PC-3 (cell line): Measurements from ENCODE around the gene LIN54. TPM values are rescaled to one million over a fixed set of nuclear protein-coding genes. Genes with fewer than 3 reads are reported as not detected.

Experiments
- ATAC-seq: fragments of 200-7000 bp; cut with Tn5 transposase; 2 replicates; pipeline ENCODE4 v1.9.1; 2020; ENCODE audit warnings: mild to moderate bottlenecking, moderate library complexity
- BruUV-seq: library from RNA; stranded (reverse); fragments of 400-500 nt; replicated peaks from 2 replicates; lab custom pipeline; 2021; lab: Mats Ljungman, UMichigan
- CTCF ChIA-PET: fragments of 300-600 bp; sonication (Branson Sonifier 250); formaldehyde crosslinking; loops from one replicate; lab custom pipeline; 2022; ENCODE audit warnings: antibody characterized with exemption; lab: Charles Lee
- POLR2A ChIA-PET: fragments of 300-600 bp; sonication (Branson Sonifier 250); formaldehyde crosslinking; loops from one replicate; lab custom pipeline; 2022; ENCODE audit warnings: antibody characterized with exemption; ENCODE audit not compliant: unreplicated experiment; lab: Charles Lee
- DNase-seq: peaks from one replicate; pipeline ENCODE4 v3.0.0-alpha.2; 2015
- H2AFZ ChIP-seq: fragments of 300-600 bp; sonication (generic); 2 replicates; pipeline ENCODE4 v1.6.0; 2016; ENCODE audit warnings: antibody characterized with exemption, low read length
- H3F3A ChIP-seq: fragments of 300-600 bp; sonication (generic); one replicate; pipeline ENCODE4 v1.6.0; 2017; ENCODE audit warnings: antibody characterized with exemption, low read length, control low read depth, mild to moderate bottlenecking; ENCODE audit not compliant: unreplicated experiment
- H3K27ac ChIP-seq: fragments of 300-600 bp; sonication (generic); 2 replicates; pipeline ENCODE4 v1.5.1; 2016; ENCODE audit warnings: mild to moderate bottlenecking, low read length
- H3K27me3 ChIP-seq: fragments of 300-600 bp; sonication (generic); 2 replicates; pipeline ENCODE4 v1.6.1; 2016; ENCODE audit warnings: low read length, mixed read lengths
- H3K36me3 ChIP-seq: fragments of 300-600 bp; sonication (generic); 2 replicates; pipeline ENCODE4 v1.6.1; 2016; ENCODE audit warnings: low read depth, mixed run types, low read length, mixed read lengths
- H3K4me1 ChIP-seq: fragments of 300-600 bp; sonication (generic); 2 replicates; pipeline ENCODE4 v1.5.1; 2016; ENCODE audit warnings: low read length; ENCODE audit not compliant: insufficient read depth
- H3K4me2 ChIP-seq: fragments of 300-600 bp; sonication (generic); 2 replicates; pipeline ENCODE4 v1.6.0; 2016; ENCODE audit warnings: low read length
- H3K4me3 ChIP-seq: fragments of 300-600 bp; sonication (generic); 2 replicates; pipeline ENCODE4 v1.5.1; 2016; ENCODE audit warnings: mild to moderate bottlenecking, low read length, mixed read lengths
- H3K79me2 ChIP-seq: fragments of 300-600 bp; sonication (generic); 2 replicates; pipeline ENCODE4 v1.6.1; 2017; ENCODE audit warnings: low read length, mixed read lengths
- H3K9ac ChIP-seq: fragments of 300-600 bp; sonication (generic); 2 replicates; pipeline ENCODE4 v1.6.0; 2016; ENCODE audit warnings: mild to moderate bottlenecking, low read length
- H3K9me2 ChIP-seq: fragments of 300-600 bp; sonication (generic); replicated peaks from 2 replicates; pipeline ENCODE4 v1.6.1; 2016; ENCODE audit warnings: mixed run types, low read length, mixed read lengths
- H3K9me3 ChIP-seq: fragments of 300-600 bp; sonication (generic); 2 replicates; pipeline ENCODE4 v1.6.1; 2016; ENCODE audit warnings: low read length, mixed read lengths
- H4K20me1 ChIP-seq: fragments of 300-600 bp; sonication (generic); 2 replicates; pipeline ENCODE4 v1.6.1; 2016; ENCODE audit warnings: low read length, mixed read lengths
- EZH2 ChIP-seq: fragments of 300-600 bp; sonication (generic); IDR thresholded peaks from one replicate; pipeline ENCODE4 v1.6.1; 2017; ENCODE audit warnings: antibody characterized with exemption, mild to moderate bottlenecking, low read length; ENCODE audit not compliant: unreplicated experiment
- EZH2phosphoT487 ChIP-seq: fragments of 300-600 bp; sonication (generic); IDR thresholded peaks from 2 replicates; pipeline ENCODE4 v1.6.1; 2018; ENCODE audit warnings: mild to moderate bottlenecking, antibody characterized with exemption, low read length, borderline replicate concordance
- intact Hi-C: fragments of 100-400 bp; cut with micrococcal nuclease; formaldehyde crosslinking; loops from 2 replicates; pipeline ENCODE4 v1.9.0; 2023
- total RNA-seq: library from RNA; depleted of rRNA; stranded (reverse); fragments of >200 nt; gene quantifications from 2 replicates; pipeline ENCODE4 v1.2.3, GENCODE V29; 2014
- TF ChIP-seq, protein P1 (sequence below): fragments of 300-600 bp; sonication (generic); conservative IDR thresholded peaks from 2 replicates; pipeline ENCODE4 v1.5.1; 2017; ENCODE audit warnings: antibody characterized with exemption, low read depth, mild to moderate bottlenecking, low read length

The LIN54 gene
- total RNA-seq, 1 experiment from 2014 or later = 15.9 TPM

DNA sequence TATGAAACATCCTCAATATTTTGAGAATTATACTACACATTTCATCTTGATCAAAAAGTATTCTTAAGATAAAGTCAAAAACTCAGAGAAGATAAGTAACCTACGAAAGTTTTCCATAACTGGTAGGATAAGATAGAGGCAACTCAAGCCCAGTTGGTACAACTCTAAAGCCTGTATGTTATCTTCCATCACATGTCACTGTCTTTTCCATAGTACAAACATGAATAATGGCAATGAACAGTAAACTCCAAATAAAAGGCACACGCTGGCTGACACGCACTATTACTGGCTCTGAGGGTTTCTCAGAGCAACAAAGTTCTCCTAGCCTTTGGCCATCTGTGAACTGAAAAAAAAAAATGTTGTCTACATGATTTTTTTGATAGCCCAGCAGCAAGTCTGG, 27.2 kb downstream of the LIN54 start:
- Histone ChIP-seq H3K9ac (no peak overlapping the region), H3K9me2 (no peaks in the 10 kb centered on the region), H3K79me2 (peaks cover 19% of the 10 kb centered on the region), H3K9me3 (no peaks in the 10 kb centered on the region), H3K36me3 (peaks cover 4% of the 10 kb centered on the region; the same call in 1 of the 2 replicates), H3K27ac (no peak overlapping the region), H3F3A (no peaks in the 10 kb centered on the region), H3K4me3 (no peak overlapping the region), H2AFZ (no peak overlapping the region), H3K27me3 (no peaks in the 10 kb centered on the region), H3K4me1 (no peaks in the 10 kb centered on the region), H4K20me1 (no peaks in the 10 kb centered on the region), H3K4me2 (no peak overlapping the region)
- intact Hi-C loops = no loop called here
- no peak for ATAC-seq
- DNase-seq = no peak
- CTCF ChIA-PET = no interaction called here
- no TSS peak for BruUV-seq
- TF ChIP-seq EZH2phosphoT487 = no peak
- no peak for TF ChIP-seq EZH2
- TF ChIP-seq, protein P1, sequence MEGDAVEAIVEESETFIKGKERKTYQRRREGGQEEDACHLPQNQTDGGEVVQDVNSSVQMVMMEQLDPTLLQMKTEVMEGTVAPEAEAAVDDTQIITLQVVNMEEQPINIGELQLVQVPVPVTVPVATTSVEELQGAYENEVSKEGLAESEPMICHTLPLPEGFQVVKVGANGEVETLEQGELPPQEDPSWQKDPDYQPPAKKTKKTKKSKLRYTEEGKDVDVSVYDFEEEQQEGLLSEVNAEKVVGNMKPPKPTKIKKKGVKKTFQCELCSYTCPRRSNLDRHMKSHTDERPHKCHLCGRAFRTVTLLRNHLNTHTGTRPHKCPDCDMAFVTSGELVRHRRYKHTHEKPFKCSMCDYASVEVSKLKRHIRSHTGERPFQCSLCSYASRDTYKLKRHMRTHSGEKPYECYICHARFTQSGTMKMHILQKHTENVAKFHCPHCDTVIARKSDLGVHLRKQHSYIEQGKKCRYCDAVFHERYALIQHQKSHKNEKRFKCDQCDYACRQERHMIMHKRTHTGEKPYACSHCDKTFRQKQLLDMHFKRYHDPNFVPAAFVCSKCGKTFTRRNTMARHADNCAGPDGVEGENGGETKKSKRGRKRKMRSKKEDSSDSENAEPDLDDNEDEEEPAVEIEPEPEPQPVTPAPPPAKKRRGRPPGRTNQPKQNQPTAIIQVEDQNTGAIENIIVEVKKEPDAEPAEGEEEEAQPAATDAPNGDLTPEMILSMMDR = no peak
- POLR2A ChIA-PET = no interaction called here

DNA sequence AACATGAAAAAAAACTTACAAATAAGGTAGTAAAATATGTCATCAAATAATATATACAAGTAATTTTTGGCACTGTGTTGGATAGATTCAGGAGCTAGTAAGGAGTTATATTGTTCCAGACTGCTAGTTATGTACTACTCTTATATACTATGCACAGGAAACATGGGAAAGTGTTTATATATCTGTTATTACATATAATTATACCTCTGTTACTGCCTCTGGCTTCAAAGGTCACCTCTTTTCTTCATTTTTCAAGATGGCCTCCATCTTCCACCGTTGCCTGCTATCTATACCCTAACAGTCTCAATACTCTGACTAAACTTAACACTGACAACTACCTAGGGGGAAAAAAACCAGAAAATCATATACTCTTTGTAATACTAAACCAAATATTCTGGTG, 29.5 kb downstream of the LIN54 start:
- TF ChIP-seq EZH2phosphoT487 = no peak
- no peaks in the 10 kb centered on the region for H4K20me1 ChIP-seq
- ChIA-PET CTCF (no interaction called here), POLR2A (no interaction called here)
- H2AFZ ChIP-seq = no peak overlapping the region
- peaks cover 4% of the 10 kb centered on the region; the same call in 1 of the 2 replicates for H3K36me3 ChIP-seq
- intact Hi-C loops = no loop called here
- H3F3A ChIP-seq = no peaks in the 10 kb centered on the region
- no peaks in the 10 kb centered on the region for H3K27me3 ChIP-seq
- DNase-seq (no peak), ATAC-seq (no peak)
- H3K4me1 ChIP-seq = no peaks in the 10 kb centered on the region
- no peak overlapping the region for H3K4me2 ChIP-seq
- H3K9me2 ChIP-seq = no peaks in the 10 kb centered on the region
- no peaks in the 10 kb centered on the region for H3K9me3 ChIP-seq
- H3K4me3 ChIP-seq = no peak overlapping the region
- BruUV-seq = no TSS peak
- no peak overlapping the region for H3K27ac ChIP-seq
- H3K79me2 ChIP-seq = no peaks in the 10 kb centered on the region
- H3K9ac ChIP-seq = no peak overlapping the region

DNA sequence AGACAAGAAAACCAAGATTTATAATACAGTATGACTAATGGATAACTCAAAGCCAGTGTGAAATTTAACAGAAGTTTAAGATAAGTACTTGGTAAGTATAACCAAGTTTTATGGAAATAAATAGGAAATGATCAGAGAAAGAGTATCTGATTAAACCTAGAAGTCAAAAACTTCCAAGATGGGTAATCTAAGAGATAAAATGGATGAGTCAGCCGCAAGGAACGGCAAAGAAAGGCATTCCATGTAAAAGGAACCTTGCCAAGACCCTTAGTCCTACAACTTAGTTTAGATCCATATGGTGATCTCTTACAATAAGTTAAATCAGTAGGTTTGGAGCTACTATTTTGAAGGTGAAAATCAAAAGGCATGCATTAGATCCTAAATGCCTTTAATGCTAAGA, 34.8 kb downstream of the LIN54 start:
- H3K9me2 ChIP-seq = no peaks in the 10 kb centered on the region
- ChIA-PET CTCF (no interaction called here), POLR2A (no interaction called here)
- no peaks in the 10 kb centered on the region for H3K79me2 ChIP-seq
- H3K9me3 ChIP-seq = no peaks in the 10 kb centered on the region
- no TSS peak for BruUV-seq
- no peak overlapping the region for H2AFZ ChIP-seq
- ATAC-seq (no peak), DNase-seq (no peak)
- no peaks in the 10 kb centered on the region for H4K20me1 ChIP-seq
- no peaks in the 10 kb centered on the region for H3K4me1 ChIP-seq
- H3K4me3 ChIP-seq = no peak overlapping the region
- TF ChIP-seq, protein P1 = no peak
- TF ChIP-seq EZH2phosphoT487 (no peak), EZH2 (no peak)
- H3K9ac ChIP-seq = no peak overlapping the region
- intact Hi-C loops = no loop called here
- no peaks in the 10 kb centered on the region; the same call in 1 of the 2 replicates for H3K36me3 ChIP-seq
- no peaks in the 10 kb centered on the region for H3F3A ChIP-seq
- H3K27me3 ChIP-seq = no peaks in the 10 kb centered on the region
- no peak overlapping the region for H3K4me2 ChIP-seq
- no peak overlapping the region for H3K27ac ChIP-seq
